T-helper 2 cell treated with Interferon-gamma antibody and Interleukin-4, amounts not matched to agents 100 ng/mL and 5 ng/mL, for 36 hours (primary cell): ENCODE measurements around the gene PRKCB. TPM values are rescaled to one million over a fixed set of nuclear protein-coding genes. Genes with fewer than 3 reads are reported as not detected.

ENCODE experiments used
- intact Hi-C: fragments of 100-400 bp; cut with micrococcal nuclease; formaldehyde crosslinking; loops from one replicate; pipeline ENCODE4 v1.15.1; 2023
- total RNA-seq: library from RNA; stranded (reverse); gene quantifications from 2 replicates; pipeline ENCODE4 v1.2.3, GENCODE V29; 2022

The PRKCB gene
- total RNA-seq, 1 donor from 2014 or later = 71.9 TPM

GRCh38 chr16:23996258-23996955 lies 160.6 kb downstream of the PRKCB start:
- intact Hi-C loops = no loop called here

DNA sequence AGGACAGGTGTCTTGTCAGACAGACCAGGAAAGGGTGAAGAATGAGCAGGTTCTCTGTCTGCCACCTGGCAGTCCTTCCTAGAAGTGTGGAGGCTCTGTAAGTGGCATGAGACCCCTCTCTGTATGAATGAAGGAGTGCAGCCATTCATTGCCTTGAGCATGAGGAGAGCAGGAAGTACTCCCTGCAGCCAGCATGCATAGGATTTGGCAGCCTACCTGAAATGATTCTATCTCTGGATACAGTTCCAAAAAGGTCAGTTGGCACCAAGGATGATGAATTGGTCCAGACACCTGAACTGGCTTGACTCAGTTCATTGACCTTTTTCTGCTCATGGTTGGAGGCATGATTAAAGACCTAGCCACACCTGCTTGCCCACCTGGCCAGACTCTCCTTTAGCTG lies 163.0 kb downstream of the PRKCB start:
- intact Hi-C loops = no loop called here

DNA sequence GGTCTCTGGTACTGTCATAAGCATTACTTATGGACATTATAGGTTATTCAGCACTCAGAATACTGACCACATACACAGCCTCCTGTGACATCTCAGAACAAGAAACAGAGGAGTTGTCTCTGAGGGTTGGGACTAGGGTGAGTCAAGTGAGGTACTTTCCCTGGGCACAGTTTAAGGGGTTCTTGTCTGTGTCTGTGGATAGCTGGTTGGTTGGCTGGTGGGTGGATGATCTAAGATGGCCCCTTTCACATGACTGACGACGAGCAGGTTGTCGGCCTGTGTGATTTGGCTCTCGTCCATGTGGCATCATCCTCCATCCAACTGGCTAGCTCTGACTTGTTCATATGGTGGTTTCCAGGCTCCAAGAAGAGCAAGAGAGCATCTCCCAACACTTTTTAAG lies 163.9 kb downstream of the PRKCB start:
- intact Hi-C loops = no loop called here

- intact Hi-C loops = no loop called here
Measured at GRCh38 chr16:24001710-24002109, 165.9 kb downstream of the PRKCB start.

GRCh38 chr16:24002619-24003018 lies 166.8 kb downstream of the PRKCB start:
- intact Hi-C loops = no loop called here

GRCh38 chr16:24005577-24005976 lies 169.8 kb downstream of the PRKCB start:
- intact Hi-C loops = no loop called here

GRCh38 chr16:24007391-24007790 lies 171.6 kb downstream of the PRKCB start:
- intact Hi-C loops = no loop called here

DNA sequence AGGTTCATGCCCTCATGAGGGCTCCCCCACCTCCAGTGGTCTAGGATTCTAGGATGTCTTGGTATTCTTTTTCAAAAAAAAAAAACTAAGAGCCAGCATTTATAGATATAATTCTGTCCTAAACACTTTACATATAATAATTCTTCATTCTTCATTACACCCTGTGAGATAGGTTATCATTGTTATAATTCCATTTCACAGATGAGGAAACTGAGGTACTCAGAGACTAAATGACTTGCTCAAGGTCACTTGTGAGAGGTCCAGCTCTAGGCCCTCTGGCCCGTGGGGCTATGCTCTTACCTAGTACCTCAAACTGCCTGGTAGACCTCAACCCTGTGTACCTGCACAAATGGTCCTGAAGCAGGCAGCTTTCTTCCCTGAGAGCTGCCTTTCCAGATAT lies 172.2 kb downstream of the PRKCB start:
- intact Hi-C loops = no loop called here

- intact Hi-C loops = no loop called here
Measured at GRCh38 chr16:24009098-24009497, 173.3 kb downstream of the PRKCB start.

DNA sequence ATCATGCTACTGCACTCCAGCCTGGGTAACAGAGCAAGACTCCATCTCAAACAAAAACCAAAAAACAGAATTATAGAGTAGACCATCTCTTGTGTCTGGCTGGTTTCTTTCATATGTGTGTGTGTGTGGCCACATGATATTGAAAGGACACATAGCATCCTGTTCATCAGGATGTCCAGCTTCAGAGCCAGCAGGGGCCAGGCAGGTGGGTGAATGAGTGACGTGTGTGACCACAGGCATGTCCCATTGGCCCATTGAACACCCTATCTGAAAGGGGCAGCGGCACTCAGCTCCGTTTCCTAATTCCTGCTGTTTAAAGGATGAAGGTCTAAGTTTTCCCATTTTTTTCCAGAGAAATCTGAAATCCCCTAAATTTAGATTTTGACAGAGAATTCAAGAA lies 174.2 kb downstream of the PRKCB start:
- intact Hi-C loops = loop anchor here (1.0 to 5.0 kb wide), 2 partner anchors 148 to 207 kb away; no protein-coding TSS in a partner anchor

DNA sequence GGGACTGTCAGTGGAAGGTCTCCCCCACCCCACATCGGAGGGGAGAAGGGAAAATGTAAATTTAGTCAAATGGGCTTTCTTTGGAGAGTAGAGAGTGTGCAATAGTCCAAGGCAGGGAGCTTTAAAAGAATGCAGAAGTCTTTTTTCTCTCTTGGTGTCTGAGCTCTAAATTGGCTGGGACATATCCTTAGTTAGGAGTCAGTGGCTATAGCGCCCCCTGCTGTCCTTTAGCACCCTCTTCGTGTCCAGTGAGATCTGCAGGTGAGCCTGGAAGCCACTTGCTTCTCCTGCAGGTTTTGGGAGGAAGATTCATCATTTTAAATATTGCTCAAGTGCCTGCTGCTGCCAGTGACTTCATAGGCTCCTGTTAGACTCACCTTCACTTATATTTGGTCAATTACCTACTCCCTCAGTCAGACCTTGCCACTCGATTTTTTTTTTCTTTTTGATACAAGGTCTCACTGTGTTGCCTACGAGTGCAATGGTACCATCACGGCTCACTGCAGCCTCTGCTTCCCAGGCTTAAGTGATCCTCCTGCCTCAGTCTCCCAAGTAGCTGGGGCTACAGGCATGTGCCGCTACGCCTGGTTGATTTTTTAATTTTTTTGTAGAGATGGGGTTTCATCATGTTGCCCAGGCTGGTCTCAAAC lies 174.8 kb downstream of the PRKCB start:
- intact Hi-C loops = loop anchor here (1.0 to 5.0 kb wide), 2 partner anchors 148 to 207 kb away; no protein-coding TSS in a partner anchor

- intact Hi-C loops = loop anchor here (5.0 kb wide), 1 partner anchor 149 kb away; no protein-coding TSS in a partner anchor
Measured at GRCh38 chr16:24011237-24011636, 175.5 kb downstream of the PRKCB start.

DNA sequence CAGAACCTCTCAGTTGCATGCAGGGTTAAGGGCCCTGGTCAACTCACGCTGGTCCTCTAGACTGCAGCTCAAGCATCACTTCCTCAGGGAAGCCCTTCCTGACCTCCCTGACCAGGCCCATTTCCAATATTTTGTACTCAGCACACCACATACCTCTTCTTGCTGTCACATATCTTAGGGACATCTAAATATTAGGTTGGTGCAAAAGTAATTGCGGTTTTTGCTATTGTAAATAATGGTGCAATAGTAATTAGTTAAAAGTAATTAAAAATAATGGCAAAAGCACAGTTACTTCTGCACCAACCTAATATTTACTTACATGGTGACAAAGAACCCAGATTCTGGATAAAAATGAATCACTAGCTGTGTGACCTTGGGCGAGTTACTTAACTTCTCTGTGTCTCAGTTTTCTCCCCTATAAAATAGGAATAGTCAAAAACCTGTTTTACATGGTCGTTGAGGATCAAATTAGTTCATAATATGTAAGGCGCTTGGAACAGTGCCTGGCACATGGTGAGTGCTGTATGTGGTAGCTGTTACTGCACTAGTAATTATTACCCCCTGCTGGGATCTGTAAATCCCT lies 177.4 kb downstream of the PRKCB start:
- intact Hi-C loops = loop anchor here (5.0 kb wide), 1 partner anchor 151 kb away; no protein-coding TSS in a partner anchor

GRCh38 chr16:24013864-24014645 lies 178.3 kb downstream of the PRKCB start:
- intact Hi-C loops = loop anchor here (1.0 to 5.0 kb wide), 2 partner anchors 22 to 152 kb away; no protein-coding TSS in a partner anchor

DNA sequence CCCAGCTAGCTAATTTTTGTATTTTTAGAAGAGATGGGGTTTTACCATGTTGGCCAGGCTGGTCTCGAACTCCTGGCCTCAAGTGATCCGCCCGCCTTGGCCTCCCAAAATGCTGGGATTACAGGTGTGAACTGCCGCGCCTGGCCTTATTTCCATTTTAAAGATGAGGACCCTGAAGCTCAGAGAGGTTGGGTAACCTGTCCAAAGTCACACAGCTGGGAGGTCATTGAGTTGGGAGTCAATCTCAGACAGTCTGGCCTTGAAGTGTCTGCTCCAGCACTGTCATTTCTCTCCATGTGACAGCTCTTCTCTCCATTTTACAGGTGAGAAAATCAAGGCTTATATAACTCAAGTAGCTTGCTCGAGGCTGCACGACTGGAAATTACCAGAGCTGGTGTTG lies 179.2 kb downstream of the PRKCB start:
- intact Hi-C loops = loop anchor here (1.0 to 5.0 kb wide), 2 partner anchors 21 to 153 kb away; no protein-coding TSS in a partner anchor

- intact Hi-C loops = no loop called here
Measured at GRCh38 chr16:24015923-24016322, 180.1 kb downstream of the PRKCB start.

GRCh38 chr16:24018485-24018884 lies 182.7 kb downstream of the PRKCB start:
- intact Hi-C loops = no loop called here

GRCh38 chr16:24022797-24023196 lies 187.0 kb downstream of the PRKCB start:
- intact Hi-C loops = no loop called here

DNA sequence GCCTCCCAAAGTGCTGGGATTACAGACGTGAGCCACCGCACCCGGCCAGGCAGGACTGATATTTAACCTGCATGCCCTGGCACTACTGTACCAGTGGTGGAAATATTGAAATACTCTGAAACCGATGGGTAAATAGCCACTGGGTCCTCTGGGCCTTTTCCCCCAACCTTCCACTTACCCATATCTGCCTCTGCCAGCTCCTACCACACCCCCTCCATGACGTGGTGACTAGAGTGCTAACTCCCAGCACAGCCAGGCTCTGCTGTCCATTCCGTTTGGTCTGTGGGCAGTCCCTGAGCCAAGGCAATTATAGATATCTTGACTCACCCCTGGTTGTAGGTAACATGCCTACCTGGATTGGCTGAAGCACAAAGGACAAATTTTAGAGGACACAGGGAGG lies 187.8 kb downstream of the PRKCB start:
- intact Hi-C loops = no loop called here

- intact Hi-C loops = no loop called here
Measured at GRCh38 chr16:24024971-24025370, 189.2 kb downstream of the PRKCB start.

DNA sequence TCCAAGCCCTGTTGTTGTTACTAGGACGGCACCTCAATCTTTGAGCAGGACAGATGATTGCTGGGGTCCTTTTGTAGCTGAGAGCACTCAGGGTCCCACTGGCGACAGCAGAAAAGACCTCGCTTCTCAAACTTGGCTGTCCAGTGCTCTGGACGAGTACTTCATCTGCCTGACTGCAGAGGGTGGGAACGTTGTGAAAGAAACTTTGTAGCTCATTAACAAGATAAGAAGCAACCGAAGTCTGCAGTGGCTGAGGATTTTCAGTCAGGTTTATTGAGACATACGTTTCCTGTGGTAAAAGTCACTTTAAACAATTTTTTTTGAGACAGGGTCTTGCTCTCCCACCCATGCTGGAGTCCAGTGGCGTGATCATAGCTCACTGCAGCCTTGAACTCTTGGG lies 191.7 kb downstream of the PRKCB start:
- intact Hi-C loops = no loop called here
